Sigmoid colon (tissue), 7 donors: ENCODE measurements around the gene TAS1R3. TPM values are rescaled to one million over a fixed set of nuclear protein-coding genes. Genes with fewer than 3 reads are reported as not detected.

Experiments used
- DNase-seq: peaks from one replicate; pipeline ENCODE4 v3.0.0-alpha.2; 2019
- H3K27ac ChIP-seq, 4 donors: fragments of 200-600 bp; sonication (generic); one replicate each; pipeline ENCODE4 v1.5.1; 2016 to 2019; ENCODE audit warnings: mild to moderate bottlenecking in 1 of 4
- H3K27me3 ChIP-seq, 3 donors: fragments of 200-600 bp; sonication (generic); one replicate each; pipeline ENCODE4 v1.5.1; 2019; ENCODE audit warnings: mild to moderate bottlenecking in 1 of 3
- H3K36me3 ChIP-seq, 4 donors: fragments of 200-600 bp; sonication (generic); one replicate each; pipeline ENCODE4 v1.5.1; 2016 to 2019
- H3K4me1 ChIP-seq, 4 donors: fragments of 200-600 bp; sonication (generic); one replicate each; pipeline ENCODE4 v1.5.1; 2017 to 2019
- H3K4me3 ChIP-seq, 4 donors: fragments of 200-600 bp; sonication (generic); one replicate each; pipeline ENCODE4 v1.5.1; 2017 to 2019; ENCODE audit warnings: mild to moderate bottlenecking in 2 of 4, moderate library complexity in 1 of 4
- H3K9me3 ChIP-seq, 4 donors: fragments of 200-600 bp in 3 of 4; sonication (generic) in 3 of 4; one replicate each; pipeline versions ENCODE4 v1.5.1 to v1.6.1; 2013 to 2019
- EP300 ChIP-seq, 4 donors: sonication (generic); formaldehyde crosslinking; IDR thresholded peaks; one replicate each; pipeline ENCODE4 v1.6.1; 2017; ENCODE audit warnings: antibody characterized with exemption in 4 of 4
- POLR2A ChIP-seq, 2 donors: fragments of 450-650 bp; IDR thresholded peaks; one replicate each; pipeline ENCODE4 v1.6.1; 2016; ENCODE audit warnings: antibody characterized with exemption in 2 of 2, mild to moderate bottlenecking in 2 of 2, moderate library complexity in 2 of 2
- POLR2AphosphoS5 ChIP-seq, 4 donors: sonication (generic); formaldehyde crosslinking; IDR thresholded peaks; one replicate each; pipeline ENCODE4 v1.6.1; 2017; ENCODE audit warnings: antibody characterized with exemption in 4 of 4
- WGBS, 2 donors: extraction: QIAGEN DNeasy Blood & Tissue Kit; methylation state at CpG; one replicate each; pipeline ENCODE4 v1.1.7; 2013; 5-methylcytosine and 5-hydroxymethylcytosine counted together
- intact Hi-C: fragments of 100-400 bp; cut with DNase I; formaldehyde crosslinking; loops from one replicate; pipeline ENCODE4 v1.15.1; 2023
- polyA plus RNA-seq, 3 donors: library from polyadenylated mRNA; stranded (reverse); fragments of 200-250 nt; gene quantifications; one replicate each; pipeline ENCODE4 v1.2.3, GENCODE V29; 2013
- total RNA-seq, 4 donors: library from RNA; depleted of rRNA; stranded (reverse); fragments of >200 nt; gene quantifications; one replicate each; pipeline ENCODE4 v1.1.0, GENCODE V29; 2016
- TF ChIP-seq, protein P1 (sequence below), 4 experiments: fragments of 450-650 bp in 3 of 4; fragments of 200-600 bp in 1 of 4; IDR thresholded peaks; one replicate each; pipeline ENCODE4 v1.5.1; 2016 to 2019; ENCODE audit warnings: antibody characterized with exemption in 4 of 4, mild to moderate bottlenecking in 3 of 4, moderate library complexity in 2 of 4
- donor health status: healthy with polysubstance abuse.
- donor health status: Bipolar disorder and iron deficiency.
- donor health status: healthy.

Gene TAS1R3
- total and polyA plus RNA-seq, 7 donors: 0.60 to 0.64 TPM; not detected in 5

DNA sequence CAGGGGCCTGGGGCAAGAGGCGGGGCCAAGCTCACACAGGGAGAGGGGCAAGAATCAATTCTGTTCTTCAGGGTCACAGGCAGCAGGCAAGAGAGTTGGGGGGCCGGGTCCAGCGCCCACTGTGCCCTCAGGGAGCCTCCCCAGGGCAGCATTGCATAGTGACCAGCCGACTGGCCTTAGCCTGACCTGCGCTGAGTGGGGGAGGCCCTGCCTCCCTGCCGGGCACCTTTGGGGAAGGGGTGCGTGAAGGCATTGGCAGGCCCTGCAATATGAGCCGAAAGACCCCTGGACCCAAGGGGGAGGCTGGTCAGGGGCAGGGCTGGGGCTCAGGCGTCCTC, 38.7 kb upstream of the TAS1R3 start:
- Histone ChIP-seq H3K4me3 (no peak overlapping the region), H3K27me3 (peaks cover 0 to 6% (median 1%) of the 10 kb centered on the region in 3 donors), H3K4me1 (peaks cover 0 to 9% (median 4%) of the 10 kb centered on the region in 4 donors), H3K27ac (no peak overlapping the region), H3K9me3 (no peaks in the 10 kb centered on the region), H3K36me3 (peaks cover 0 to 36% (median 9%) of the 10 kb centered on the region in 4 donors)
- intact Hi-C loops: no loop called here
- no peak for DNase-seq
- TF ChIP-seq EP300 (IDR thresholded peaks at IDR 0.05) (no peak), POLR2AphosphoS5 (IDR thresholded peaks at IDR 0.05) (no peak), POLR2A (IDR thresholded peaks at IDR 0.05) (no peak)
- TF ChIP-seq, protein P1, sequence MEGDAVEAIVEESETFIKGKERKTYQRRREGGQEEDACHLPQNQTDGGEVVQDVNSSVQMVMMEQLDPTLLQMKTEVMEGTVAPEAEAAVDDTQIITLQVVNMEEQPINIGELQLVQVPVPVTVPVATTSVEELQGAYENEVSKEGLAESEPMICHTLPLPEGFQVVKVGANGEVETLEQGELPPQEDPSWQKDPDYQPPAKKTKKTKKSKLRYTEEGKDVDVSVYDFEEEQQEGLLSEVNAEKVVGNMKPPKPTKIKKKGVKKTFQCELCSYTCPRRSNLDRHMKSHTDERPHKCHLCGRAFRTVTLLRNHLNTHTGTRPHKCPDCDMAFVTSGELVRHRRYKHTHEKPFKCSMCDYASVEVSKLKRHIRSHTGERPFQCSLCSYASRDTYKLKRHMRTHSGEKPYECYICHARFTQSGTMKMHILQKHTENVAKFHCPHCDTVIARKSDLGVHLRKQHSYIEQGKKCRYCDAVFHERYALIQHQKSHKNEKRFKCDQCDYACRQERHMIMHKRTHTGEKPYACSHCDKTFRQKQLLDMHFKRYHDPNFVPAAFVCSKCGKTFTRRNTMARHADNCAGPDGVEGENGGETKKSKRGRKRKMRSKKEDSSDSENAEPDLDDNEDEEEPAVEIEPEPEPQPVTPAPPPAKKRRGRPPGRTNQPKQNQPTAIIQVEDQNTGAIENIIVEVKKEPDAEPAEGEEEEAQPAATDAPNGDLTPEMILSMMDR (IDR thresholded peaks at IDR 0.05): no peak
- WGBS, 2 donors: 89 to 92% methylated on average over 9 of the region's 9 CpGs

DNA sequence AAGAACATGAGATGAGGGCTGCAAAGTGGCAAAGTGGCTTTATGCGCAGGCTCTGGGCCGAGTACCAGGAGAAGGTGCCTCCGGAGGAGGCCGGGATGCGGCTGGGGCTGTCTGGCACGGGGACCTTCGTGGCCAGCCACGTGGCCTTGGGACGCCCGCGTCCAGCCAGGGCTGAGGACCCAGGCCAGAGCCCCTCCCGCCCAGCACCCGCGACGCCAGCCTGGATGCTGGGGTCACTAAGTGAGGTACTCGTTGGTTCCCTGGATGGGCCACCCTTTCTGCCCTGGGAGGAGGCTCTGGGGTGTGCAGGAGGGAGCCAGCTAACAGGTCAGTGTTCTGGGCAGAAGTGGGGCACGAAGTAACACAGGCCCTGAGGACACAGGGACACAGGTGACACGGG, 38.2 kb upstream of the TAS1R3 start:
- H3K4me1 ChIP-seq: peaks cover 0 to 9% (median 4%) of the 10 kb centered on the region in 4 donors
- intact Hi-C loops: no loop called here
- no peaks in the 10 kb centered on the region for H3K9me3 ChIP-seq
- no peak overlapping the region for H3K4me3 ChIP-seq
- 94 to 96% methylated on average over 18 of the region's 18 CpGs for WGBS, 2 donors
- peaks cover 0 to 40% (median 11%) of the 10 kb centered on the region in 4 donors for H3K36me3 ChIP-seq
- H3K27me3 ChIP-seq: peaks cover 0 to 2% (median 0%) of the 10 kb centered on the region in 3 donors
- TF ChIP-seq POLR2AphosphoS5 (IDR thresholded peaks at IDR 0.05) (no peak), EP300 (IDR thresholded peaks at IDR 0.05) (no peak), POLR2A (IDR thresholded peaks at IDR 0.05) (no peak)
- TF ChIP-seq, protein P1 (IDR thresholded peaks at IDR 0.05): no peak
- no peak for DNase-seq
- no peak overlapping the region for H3K27ac ChIP-seq

DNA sequence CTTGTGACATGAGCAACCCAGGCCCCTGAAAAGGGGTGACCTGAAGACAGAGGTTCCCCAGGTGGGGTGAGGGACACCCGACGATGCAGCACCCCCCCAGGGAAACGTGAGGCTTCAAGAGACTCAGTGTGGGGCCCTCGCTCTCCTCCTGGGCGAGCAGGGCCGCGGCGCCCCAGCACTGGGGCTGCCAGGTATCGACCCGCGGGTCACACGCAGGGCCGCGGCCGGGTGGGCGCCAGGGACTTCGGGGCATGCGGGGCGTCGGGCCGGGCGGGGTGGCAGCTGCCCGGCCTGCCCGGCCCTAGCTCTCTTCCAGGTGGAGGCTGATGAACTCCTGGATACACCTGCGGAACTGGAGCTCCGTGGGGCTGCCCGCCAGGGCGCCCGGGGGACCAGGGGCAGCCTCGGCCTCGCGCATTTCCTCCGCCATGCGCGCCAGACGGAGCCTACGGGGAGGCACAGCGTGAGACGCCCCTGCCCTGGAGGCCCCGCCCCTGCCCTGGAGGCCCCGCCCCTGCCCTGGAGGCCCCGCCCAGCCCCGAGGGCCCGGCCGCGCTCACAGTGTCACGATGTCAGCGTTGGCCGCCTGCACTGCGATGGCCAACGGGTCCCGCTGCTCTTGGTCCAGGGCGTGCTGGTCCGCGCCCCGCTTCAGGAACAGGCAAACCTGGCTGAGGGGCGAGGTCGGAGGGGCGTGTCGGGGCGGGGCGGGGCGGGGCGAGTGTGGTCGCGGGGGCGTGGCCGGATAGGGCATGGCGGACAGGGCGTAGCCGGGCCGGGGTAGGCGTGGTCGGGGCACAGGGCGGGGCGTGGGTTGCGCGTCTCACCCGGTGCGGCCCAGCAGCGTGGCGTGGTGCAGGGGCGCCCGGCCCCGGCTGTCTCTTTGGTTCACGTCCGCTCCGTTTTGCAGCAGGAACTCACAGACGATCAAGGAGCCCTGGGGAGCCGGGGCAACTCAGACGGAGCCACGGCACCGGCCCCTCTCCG, 37.5 kb upstream of the TAS1R3 start:
- no peaks in the 10 kb centered on the region for H3K27me3 ChIP-seq
- DNase-seq: no peak
- H3K9me3 ChIP-seq: no peaks in the 10 kb centered on the region
- TF ChIP-seq EP300 (IDR thresholded peaks at IDR 0.05): no peak
- no peak for TF ChIP-seq POLR2AphosphoS5 (IDR thresholded peaks at IDR 0.05)
- no peak for TF ChIP-seq POLR2A (IDR thresholded peaks at IDR 0.05)
- TF ChIP-seq, protein P1 (IDR thresholded peaks at IDR 0.05): no peak
- H3K27ac ChIP-seq: no peak overlapping the region
- H3K4me1 ChIP-seq: peaks cover 0 to 9% (median 4%) of the 10 kb centered on the region in 4 donors
- H3K36me3 ChIP-seq: peaks cover 0 to 44% (median 13%) of the 10 kb centered on the region in 4 donors
- 82 to 89% methylated on average over 94 of the region's 94 CpGs for WGBS, 2 donors
- intact Hi-C loops: no loop called here
- H3K4me3 ChIP-seq: no peak overlapping the region

DNA sequence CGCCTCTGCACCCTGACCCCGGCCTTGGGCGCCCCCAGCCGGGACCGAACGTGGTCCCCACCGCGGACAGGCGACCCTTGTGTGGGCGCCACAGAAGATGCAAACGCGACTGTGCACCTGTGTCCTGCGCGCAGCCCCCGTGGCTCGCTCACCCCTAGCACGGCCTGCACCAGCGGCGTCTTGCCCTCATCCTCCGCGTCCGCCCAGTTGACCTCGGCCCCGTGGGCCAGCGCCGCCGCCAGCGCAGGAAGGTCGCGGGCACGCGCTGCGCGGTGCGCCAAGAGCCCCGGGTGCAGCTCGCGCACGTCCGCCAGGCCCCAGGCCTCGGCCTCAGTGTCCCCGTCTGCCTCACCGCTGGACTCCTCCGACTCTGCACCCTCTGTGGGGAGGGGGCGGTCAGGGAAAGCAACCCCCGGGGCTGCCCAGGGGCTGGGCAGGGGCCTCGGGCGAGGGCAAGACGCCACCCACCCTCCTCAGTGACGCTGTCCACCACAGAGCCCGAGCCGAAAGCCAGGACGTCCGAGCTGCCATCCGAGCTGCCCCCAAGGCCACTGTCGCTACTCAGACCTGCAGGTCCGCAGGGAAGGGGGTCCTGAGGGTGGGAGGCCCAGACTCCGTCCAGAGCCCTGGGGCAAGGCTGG, 36.7 kb upstream of the TAS1R3 start:
- 93 to 95% methylated on average over 58 of the region's 58 CpGs for WGBS, 2 donors
- intact Hi-C loops: no loop called here

More for the DNA sequence above, 36.7 kb upstream of the TAS1R3 start:
- Histone ChIP-seq H3K4me3 (no peak overlapping the region), H3K4me1 (peaks cover 0 to 9% (median 4%) of the 10 kb centered on the region in 4 donors), H3K9me3 (no peaks in the 10 kb centered on the region), H3K36me3 (peaks cover 0 to 44% (median 13%) of the 10 kb centered on the region in 4 donors), H3K27me3 (no peaks in the 10 kb centered on the region), H3K27ac (no peak overlapping the region)
- TF ChIP-seq POLR2A (IDR thresholded peaks at IDR 0.05) (no peak), EP300 (IDR thresholded peaks at IDR 0.05) (no peak), POLR2AphosphoS5 (IDR thresholded peaks at IDR 0.05) (no peak)
- TF ChIP-seq, protein P1 (IDR thresholded peaks at IDR 0.05): no peak
- DNase-seq: no peak
